Measurements from ENCODE around the gene MESP2.

MESP2 gene

DNA sequence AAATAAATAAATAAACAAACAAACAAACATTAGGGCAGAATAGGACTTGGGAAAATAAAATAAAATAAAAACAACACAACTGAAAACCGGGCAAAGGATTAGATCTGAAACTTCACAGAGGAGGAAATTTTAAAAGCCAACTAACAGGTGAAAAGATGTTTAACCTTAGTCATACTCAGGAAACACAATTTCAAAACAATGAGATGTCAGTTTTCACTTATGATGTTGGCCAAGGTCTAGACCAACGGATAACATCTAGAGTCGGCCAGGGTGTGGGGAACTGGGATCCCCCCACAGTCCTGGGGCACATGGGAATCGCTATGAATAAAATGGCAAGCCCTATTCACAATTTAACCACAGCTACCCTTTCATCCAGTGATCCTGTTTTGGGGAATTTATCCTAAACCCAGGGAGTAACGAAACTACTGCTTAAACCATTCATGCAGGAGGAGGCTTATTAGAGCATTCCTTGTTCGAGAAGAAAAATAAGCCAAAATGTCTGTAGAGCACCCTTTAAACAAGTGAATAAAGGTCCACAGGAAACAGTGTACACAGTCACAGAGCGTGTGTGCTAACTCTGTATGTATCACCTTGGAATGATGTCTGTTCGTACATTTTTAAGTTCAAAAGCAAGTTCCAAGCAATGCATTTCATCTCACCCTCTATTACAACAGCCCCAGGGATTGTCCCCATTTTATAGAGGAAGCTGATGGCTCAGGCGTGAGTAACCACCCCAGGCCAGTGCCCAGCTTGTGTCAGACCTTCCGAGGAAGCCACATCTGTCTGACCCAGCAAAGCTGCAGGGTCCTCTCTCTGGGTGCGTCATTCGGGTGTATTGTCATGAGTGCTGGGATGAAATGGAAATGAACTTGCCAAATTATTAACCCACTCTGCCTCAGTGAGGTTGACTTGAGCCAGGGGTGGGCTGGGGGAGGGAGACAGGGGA lies 44.8 kb downstream of the MESP2 start:
- no peak for DNase-seq
- ATAC-seq: no peak

DNA sequence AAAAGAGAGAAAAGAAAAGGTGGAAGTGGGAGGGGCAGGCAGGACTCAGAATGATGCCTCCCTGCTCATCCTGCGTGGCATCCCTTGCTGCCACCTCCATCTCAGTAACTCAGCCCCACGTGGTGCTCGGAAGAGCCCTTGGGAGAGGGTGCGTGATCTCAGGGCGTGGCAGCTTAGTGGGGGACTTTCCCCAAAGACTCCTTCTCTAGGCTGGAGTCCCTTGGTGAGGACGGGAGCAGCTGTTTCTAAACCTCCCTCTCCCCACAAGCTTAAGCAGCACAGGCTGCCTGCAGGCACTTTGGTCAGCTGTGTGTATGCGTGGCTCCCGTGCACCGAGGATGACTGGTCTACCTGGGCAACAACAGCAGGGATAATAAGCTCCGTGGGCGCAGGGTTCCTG lies 45.9 kb downstream of the MESP2 start:
- ATAC-seq (no peak), DNase-seq (no peak)

DNA sequence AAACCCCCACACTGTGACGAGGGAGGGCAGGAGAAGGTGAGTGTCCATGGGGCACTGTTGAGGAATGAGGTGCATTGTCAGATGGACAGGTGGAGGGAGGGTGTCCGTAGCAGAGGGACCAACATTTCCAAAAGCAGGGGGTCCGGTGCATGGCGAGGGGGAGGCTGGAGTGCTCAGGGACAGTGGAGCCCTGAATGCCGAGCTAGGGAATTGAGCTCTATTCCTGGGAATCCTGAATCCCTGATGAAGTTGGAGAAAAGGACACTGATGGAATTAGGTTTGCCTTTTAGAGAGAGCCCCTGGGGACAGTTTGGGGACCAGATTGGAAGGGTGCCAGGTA lies 46.4 kb downstream of the MESP2 start:
- ATAC-seq: no peak
- DNase-seq: no peak

DNA sequence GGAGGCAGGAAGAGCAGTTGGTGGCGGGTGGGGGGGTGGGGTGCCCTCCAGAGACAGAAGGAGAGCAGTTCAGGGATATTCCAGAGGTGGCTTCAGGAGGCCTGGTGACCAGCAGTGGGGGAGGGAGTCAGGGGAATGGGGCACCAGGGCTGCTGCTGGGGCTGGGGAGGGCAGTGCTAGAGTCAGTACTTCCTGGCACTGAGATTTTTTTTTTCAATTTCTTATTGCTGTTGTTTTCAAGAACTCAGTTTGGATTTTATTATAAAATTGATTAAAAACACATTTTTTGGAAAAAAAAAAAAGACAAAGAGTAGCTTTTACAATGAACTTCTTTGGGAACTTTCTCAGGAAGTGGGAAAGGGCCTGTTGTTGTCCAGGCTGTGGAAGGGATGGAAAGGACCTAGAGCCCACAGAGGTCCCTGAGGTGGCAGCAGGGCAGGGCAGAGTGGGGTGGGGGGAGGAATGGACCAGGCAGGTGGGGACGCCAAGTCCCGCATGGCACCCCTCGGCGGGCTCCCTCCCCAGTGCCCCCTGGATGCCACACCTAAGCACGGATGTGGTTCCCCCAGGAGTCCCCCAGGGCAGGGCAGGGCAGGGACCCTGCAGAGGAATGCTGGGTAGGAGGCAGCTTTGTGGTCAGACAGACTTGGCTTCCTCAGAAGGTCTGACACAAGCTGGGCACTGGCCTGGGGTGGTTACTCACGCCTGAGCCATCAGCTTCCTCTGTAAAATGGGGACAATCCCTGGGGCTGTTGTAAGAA lies 47.0 kb downstream of the MESP2 start:
- ATAC-seq: no peak
- DNase-seq: no peak

DNA sequence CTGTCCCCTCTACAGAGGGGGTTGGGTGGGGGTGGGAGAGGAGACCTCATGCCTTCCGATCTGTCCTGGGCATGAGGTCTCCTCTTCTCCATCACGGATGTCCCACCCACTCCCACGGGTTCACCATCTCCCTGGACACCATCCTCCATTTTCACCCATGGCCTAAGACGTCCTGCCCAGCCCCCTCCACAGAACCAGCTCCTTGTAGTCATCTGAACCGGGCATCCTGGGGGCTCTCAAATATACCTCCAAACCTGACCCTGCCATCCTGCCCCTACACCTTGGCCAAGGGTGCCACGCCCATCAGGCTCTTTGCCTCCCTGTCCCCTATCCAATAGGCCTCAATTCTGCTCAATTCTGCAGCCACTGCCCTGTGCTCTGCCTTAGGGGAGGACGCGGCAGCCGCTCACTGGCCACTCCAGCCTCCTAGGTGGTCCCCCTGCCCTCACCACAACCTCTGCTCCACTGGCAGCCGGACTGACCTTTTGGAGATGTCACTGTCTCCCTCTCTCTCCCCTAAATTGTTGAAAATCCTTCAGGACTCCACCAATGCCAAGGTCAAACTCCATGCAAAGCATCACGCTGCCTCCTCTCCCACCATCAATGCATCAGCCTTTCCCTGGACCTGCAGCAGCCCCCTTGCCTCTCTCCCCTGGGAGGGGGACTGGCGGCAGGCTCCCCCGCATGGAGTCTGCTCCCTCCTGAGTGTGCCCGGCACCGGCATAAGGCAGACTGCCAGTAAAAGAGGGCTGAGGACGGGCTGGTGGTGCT lies 47.9 kb downstream of the MESP2 start:
- no peak for DNase-seq
- no peak for ATAC-seq

DNA sequence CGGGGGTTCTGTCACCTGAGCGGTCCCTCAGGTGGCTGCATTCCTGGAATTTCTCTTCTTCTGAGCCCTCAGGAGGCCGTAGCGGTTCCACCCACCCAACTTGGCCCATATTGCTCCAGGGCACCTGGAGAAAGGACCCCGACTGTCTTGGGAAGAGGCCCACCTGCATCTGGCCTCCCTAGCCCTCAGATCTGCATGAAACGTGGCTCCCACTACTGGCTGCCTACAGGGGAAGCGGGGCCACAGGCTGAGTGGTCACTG lies 48.4 kb downstream of the MESP2 start:
- DNase-seq (no peak), ATAC-seq (no peak)

DNA sequence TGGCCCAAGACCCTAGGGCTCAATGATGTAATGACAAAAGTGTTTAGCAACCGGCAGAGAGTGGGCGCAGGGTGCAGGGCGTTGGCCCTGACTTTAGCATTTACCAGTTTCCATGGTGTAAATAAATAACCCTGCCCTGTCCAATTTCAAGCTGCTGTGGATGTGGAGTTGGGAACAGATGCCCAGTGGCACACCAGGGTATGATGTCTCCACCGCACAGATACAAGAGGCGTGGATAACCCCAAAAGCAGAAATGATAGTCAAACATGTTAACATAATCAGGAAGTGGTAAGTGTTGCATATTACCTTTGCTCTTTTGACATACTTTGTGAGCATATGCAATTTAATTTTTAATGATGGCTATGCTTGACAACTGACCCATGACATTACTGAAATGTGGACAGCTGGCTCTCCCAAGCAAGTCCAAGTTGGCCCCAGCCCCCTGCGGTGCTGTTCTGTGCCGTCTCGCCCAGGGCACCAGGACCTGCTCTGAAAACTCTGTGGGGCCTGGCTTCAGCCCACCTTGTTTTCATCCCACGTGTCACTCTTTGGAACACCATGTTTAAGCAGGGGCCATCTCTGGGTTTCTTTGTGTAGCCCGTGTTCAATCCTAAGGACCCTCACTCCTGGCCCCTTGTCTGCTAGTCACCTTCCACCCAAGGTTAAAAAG lies 49.3 kb downstream of the MESP2 start:
- ATAC-seq: no peak

DNA sequence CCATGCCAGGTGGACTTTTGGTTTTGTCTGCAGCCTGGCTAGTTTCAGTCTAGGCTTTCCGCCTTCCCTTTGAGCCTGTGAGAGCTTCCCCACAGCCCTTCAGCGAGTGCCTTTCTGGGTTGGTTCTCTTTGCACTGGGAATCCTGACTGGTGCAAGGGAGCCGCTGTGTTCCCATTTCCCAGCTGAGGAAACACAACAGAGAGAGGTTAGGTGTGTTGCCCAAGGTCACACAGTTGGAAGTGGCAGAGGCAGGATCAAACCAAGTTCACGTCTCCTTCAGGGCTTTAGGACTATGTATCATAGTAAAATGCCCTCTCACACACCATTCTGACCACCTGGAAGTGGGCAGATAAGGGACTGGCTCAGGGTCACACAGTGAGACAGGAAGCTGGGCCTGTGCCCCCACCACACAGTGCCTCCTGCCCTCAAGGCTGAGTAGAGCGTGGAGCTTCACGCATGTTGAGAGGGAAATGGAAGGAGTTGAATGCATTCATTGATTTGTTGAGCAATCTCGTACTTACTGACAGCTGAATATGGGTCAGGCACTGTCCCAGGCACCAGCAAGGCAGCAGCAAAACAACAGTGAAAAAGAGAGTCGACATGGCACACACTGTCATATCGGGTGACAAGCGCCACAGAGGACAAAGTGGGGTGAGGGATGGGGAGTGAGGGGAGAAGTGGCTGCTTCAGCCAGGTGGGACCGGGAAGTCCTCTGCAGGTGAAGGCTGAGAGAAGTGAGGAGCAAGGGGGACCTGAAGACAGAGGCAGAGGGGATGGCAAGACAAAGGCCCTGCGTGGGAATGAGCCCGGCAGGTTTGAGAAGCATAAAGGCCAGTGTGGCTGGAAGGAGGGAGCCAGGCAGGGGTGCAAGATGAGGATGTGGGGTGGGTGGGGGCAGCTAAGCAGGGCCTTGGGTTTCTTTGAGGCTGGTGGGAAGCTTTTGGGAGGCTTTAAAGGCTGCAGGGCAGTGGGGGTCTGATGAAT lies 50.8 kb downstream of the MESP2 start:
- no peak for ATAC-seq
- DNase-seq: no peak

More for the DNA sequence above, 49.3 kb downstream of the MESP2 start:
- no peak for DNase-seq

DNA sequence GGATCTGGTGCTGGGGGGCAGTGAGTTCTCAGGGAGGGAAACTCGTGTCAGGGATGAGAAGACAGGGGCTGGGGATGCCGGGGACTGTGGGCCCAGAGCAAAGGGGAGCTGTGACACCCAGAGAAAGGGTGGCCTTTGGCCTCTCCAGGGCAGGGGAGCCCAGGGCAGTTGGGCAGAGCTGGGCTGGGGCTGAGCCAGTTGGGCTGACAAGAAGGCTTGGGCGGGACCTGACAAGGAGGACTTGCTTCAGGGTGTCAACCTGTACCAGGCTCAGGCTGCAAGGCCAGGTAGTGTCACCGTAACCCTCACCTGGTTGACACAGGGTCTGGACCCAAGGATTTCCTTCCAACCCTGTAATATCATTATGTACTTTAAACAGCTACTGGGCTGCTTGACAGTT lies 51.7 kb downstream of the MESP2 start:
- no peak for ATAC-seq
- DNase-seq: no peak
